KMS-11 (cell line): ENCODE results near the gene UCN.
"Not testable (repeated sequence)": the region's sequence is repeated elsewhere in the genome, so short reads cannot be mapped to it uniquely, and the experiment has no call there.

Experiments used
- H2AFZ ChIP-seq: fragments of 200-600 bp; sonication (generic); 2 replicates; pipeline ENCODE4 v1.6.1; 2016; ENCODE audit warnings: antibody characterized with exemption, mixed run types, low read depth
- H3K27ac ChIP-seq: fragments of 200-600 bp; sonication (generic); 2 replicates; pipeline ENCODE4 v1.6.1; 2016; ENCODE audit warnings: mild to moderate bottlenecking, mixed run types
- H3K27me3 ChIP-seq: fragments of 200-600 bp; sonication (generic); 2 replicates; pipeline ENCODE4 v1.6.1; 2017; ENCODE audit warnings: mild to moderate bottlenecking, low read depth, mixed run types, moderate library complexity; ENCODE audit not compliant: insufficient read depth
- H3K36me3 ChIP-seq: fragments of 200-600 bp; sonication (generic); 2 replicates; pipeline ENCODE4 v1.6.1; 2017; ENCODE audit warnings: mild to moderate bottlenecking, mixed run types; ENCODE audit not compliant: insufficient read depth
- H3K4me1 ChIP-seq: fragments of 200-600 bp; sonication (generic); 2 replicates; pipeline ENCODE4 v1.6.1; 2016; ENCODE audit warnings: mild to moderate bottlenecking, low read depth, mixed run types; ENCODE audit not compliant: poor library complexity, severe bottlenecking
- H3K4me2 ChIP-seq: fragments of 200-600 bp; sonication (generic); 2 replicates; pipeline ENCODE4 v1.7.0; 2016; ENCODE audit warnings: mild to moderate bottlenecking, mixed run types
- H3K4me3 ChIP-seq: fragments of 200-600 bp; sonication (generic); IDR thresholded peaks from 2 replicates; pipeline ENCODE4 v1.6.1; 2017; ENCODE audit warnings: low read depth, low read length, mixed read lengths; ENCODE audit not compliant: insufficient read depth
- H3K79me2 ChIP-seq: fragments of 200-600 bp; sonication (generic); 2 replicates; pipeline ENCODE4 v1.6.1; 2016; ENCODE audit warnings: low read depth, mixed run types; ENCODE audit not compliant: insufficient read depth
- H3K9ac ChIP-seq: fragments of 200-600 bp; sonication (generic); 2 replicates; pipeline ENCODE4 v1.6.1; 2016; ENCODE audit warnings: mild to moderate bottlenecking, mixed run types
- H4K20me1 ChIP-seq: fragments of 200-600 bp; sonication (generic); 2 replicates; pipeline ENCODE4 v1.6.1; 2016; ENCODE audit warnings: mild to moderate bottlenecking, mixed run types; ENCODE audit not compliant: insufficient read depth
- CTCF ChIP-seq: fragments of 200-600 bp; sonication (generic); conservative IDR thresholded peaks from 2 replicates; pipeline ENCODE4 v1.6.1; 2017; ENCODE audit warnings: low read depth, mild to moderate bottlenecking, antibody characterized with exemption, low read length, moderate library complexity, mixed read lengths

The UCN gene

GRCh38 chr2:27353762-27354596 is 45.7 kb upstream of the UCN start:
- TF ChIP-seq CTCF: no peak
- H3K4me1 ChIP-seq: peaks cover 64% of the 10 kb centered on the region
- no peaks in the 10 kb centered on the region for H3K36me3 ChIP-seq
- H3K4me2 ChIP-seq: no peak overlapping the region
- peaks cover 89% of the 10 kb centered on the region for H3K79me2 ChIP-seq
- no peak overlapping the region for H3K4me3 ChIP-seq
- no peaks in the 10 kb centered on the region for H3K27me3 ChIP-seq
- no peak overlapping the region for H3K27ac ChIP-seq
- 0 out of 2 replicates have a peak, but pooled peaks cover 9% of the 10 kb centered on the region for H4K20me1 ChIP-seq
- H3K9ac ChIP-seq: no peak overlapping the region
- H2AFZ ChIP-seq: no peak overlapping the region

GRCh38 chr2:27353386-27353761 is 45.1 kb upstream of the UCN start:
- H4K20me1 ChIP-seq, H3K9ac ChIP-seq, H3K27ac ChIP-seq, H3K4me2 ChIP-seq, H3K27me3 ChIP-seq, H3K36me3 ChIP-seq, H3K4me3 ChIP-seq, H2AFZ ChIP-seq: not testable (repeated sequence)
- Histone ChIP-seq H3K4me1 (peaks cover 63% of the 10 kb centered on the region), H3K79me2 (peaks cover 88% of the 10 kb centered on the region)

GRCh38 chr2:27351802-27352598 is 43.8 kb upstream of the UCN start:
- Histone ChIP-seq H3K4me1 (peaks cover 55% of the 10 kb centered on the region), H3K4me2 (peak overlapping the region; percentile 3; the same call in 1 of the 2 replicates), H2AFZ (no peak overlapping the region), H3K36me3 (no peaks in the 10 kb centered on the region), H3K27ac (no peak overlapping the region), H3K4me3 (no peak overlapping the region), H3K79me2 (peaks cover 88% of the 10 kb centered on the region), H3K9ac (no peak overlapping the region), H4K20me1 (0 out of 2 replicates have a peak, but pooled peaks cover 9% of the 10 kb centered on the region), H3K27me3 (no peaks in the 10 kb centered on the region)
- no peak for TF ChIP-seq CTCF

GRCh38 chr2:27350106-27350693 is 42.0 kb upstream of the UCN start:
- H3K79me2 ChIP-seq: peaks cover 93% of the 10 kb centered on the region

More at GRCh38 chr2:27350106-27350693, 42.0 kb upstream of the UCN start:
- no peak overlapping the region for H2AFZ ChIP-seq
- H3K4me1 ChIP-seq: peaks cover 54% of the 10 kb centered on the region
- H3K9ac ChIP-seq: 0 out of 2 replicates have a peak overlapping the region, but pooled peaks have one; percentile 6
- no peaks in the 10 kb centered on the region for H3K36me3 ChIP-seq
- 0 out of 2 replicates have a peak, but pooled peaks cover 9% of the 10 kb centered on the region for H4K20me1 ChIP-seq
- no peak for TF ChIP-seq CTCF
- no peak overlapping the region for H3K4me3 ChIP-seq
- H3K4me2 ChIP-seq: peak overlapping the region; percentile 48
- H3K27ac ChIP-seq: peak overlapping the region; percentile 44; the same call in 1 of the 2 replicates
- no peaks in the 10 kb centered on the region for H3K27me3 ChIP-seq
